Measurements from ENCODE around the gene GALNT11. TPM values are rescaled to one million over a fixed set of nuclear protein-coding genes. Genes with fewer than 3 reads are reported as not detected.
"Not testable (repeated sequence)": the region's sequence is repeated elsewhere in the genome, so short reads cannot be mapped to it uniquely, and the experiment has no call there.

GALNT11 gene
- total RNA-seq, 1 donor from 2014 or later, result 23.0 TPM

GRCh38 chr7:152016947-152017346, 8.5 kb upstream of the GALNT11 start:
- no peaks in the 10 kb centered on the region for H3K36me3 ChIP-seq (ENCODE audit: insufficient read depth, low read length)
- H3K9me3 Mint-ChIP-seq (ENCODE audit: unreplicated experiment), result peaks cover 4% of the 10 kb centered on the region
- peaks cover 6% of the 10 kb centered on the region for H3K27me3 ChIP-seq (ENCODE audit: insufficient read depth, low read length)
- H3K4me2 ChIP-seq (ENCODE audit: low read length), result no peak overlapping the region
- no peaks in the 10 kb centered on the region for H3K4me1 ChIP-seq (ENCODE audit: insufficient read depth, low read length)
- H3K36me3 Mint-ChIP-seq (ENCODE audit: low read depth, unreplicated experiment), result no peaks in the 10 kb centered on the region
- DNase-seq (ENCODE audit: low read depth) (no peak), FAIRE-seq (no peak)
- H3K4me3 ChIP-seq (ENCODE audit: insufficient read depth, low read depth, low read length), result no peak overlapping the region
- no peak overlapping the region for H2AFZ ChIP-seq (ENCODE audit: low read depth, low read length)
- H3K9me3 ChIP-seq (ENCODE audit: insufficient read depth, low read depth, low read length), result no peaks in the 10 kb centered on the region
- TF ChIP-seq EZH2 (IDR thresholded peaks at IDR 0.05; ENCODE audit: insufficient read depth, low read length), result no peak
- TF ChIP-seq, protein P1, sequence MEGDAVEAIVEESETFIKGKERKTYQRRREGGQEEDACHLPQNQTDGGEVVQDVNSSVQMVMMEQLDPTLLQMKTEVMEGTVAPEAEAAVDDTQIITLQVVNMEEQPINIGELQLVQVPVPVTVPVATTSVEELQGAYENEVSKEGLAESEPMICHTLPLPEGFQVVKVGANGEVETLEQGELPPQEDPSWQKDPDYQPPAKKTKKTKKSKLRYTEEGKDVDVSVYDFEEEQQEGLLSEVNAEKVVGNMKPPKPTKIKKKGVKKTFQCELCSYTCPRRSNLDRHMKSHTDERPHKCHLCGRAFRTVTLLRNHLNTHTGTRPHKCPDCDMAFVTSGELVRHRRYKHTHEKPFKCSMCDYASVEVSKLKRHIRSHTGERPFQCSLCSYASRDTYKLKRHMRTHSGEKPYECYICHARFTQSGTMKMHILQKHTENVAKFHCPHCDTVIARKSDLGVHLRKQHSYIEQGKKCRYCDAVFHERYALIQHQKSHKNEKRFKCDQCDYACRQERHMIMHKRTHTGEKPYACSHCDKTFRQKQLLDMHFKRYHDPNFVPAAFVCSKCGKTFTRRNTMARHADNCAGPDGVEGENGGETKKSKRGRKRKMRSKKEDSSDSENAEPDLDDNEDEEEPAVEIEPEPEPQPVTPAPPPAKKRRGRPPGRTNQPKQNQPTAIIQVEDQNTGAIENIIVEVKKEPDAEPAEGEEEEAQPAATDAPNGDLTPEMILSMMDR (IDR thresholded peaks at IDR 0.05; ENCODE audit: insufficient read depth, low read depth, low read length), result no peak
- no peaks in the 10 kb centered on the region for H3K79me2 ChIP-seq (ENCODE audit: insufficient read depth, low read length)
- H3K27me3 Mint-ChIP-seq (ENCODE audit: low read depth, unreplicated experiment), result no peaks in the 10 kb centered on the region
- H3K4me3 Mint-ChIP-seq (ENCODE audit: unreplicated experiment), result no peak overlapping the region
- no peak overlapping the region for H3K9ac ChIP-seq (ENCODE audit: low read length)
- H3K27ac ChIP-seq (ENCODE audit: low read depth, low read length), result no peak overlapping the region
- no peak overlapping the region for H3K27ac Mint-ChIP-seq (ENCODE audit: unreplicated experiment)
- H3K4me1 Mint-ChIP-seq (ENCODE audit: low read depth, unreplicated experiment), result peaks cover 7% of the 10 kb centered on the region
- no peaks in the 10 kb centered on the region for H4K20me1 ChIP-seq (ENCODE audit: insufficient read depth, low read length)

GRCh38 chr7:152017683-152018082, 7.8 kb upstream of the GALNT11 start:
- not testable (repeated sequence) for H4K20me1 ChIP-seq (ENCODE audit: insufficient read depth, low read length); H3K4me3 ChIP-seq (ENCODE audit: insufficient read depth, low read depth, low read length); H3K36me3 Mint-ChIP-seq (ENCODE audit: low read depth, unreplicated experiment); H3K9me3 ChIP-seq (ENCODE audit: insufficient read depth, low read depth, low read length); H2AFZ ChIP-seq (ENCODE audit: low read depth, low read length); H3K27ac Mint-ChIP-seq (ENCODE audit: unreplicated experiment); H3K27me3 ChIP-seq (ENCODE audit: insufficient read depth, low read length); H3K4me2 ChIP-seq (ENCODE audit: low read length); H3K4me3 Mint-ChIP-seq (ENCODE audit: unreplicated experiment); H3K27ac ChIP-seq (ENCODE audit: low read depth, low read length); H3K79me2 ChIP-seq (ENCODE audit: insufficient read depth, low read length); DNase-seq (ENCODE audit: low read depth); H3K4me1 ChIP-seq (ENCODE audit: insufficient read depth, low read length); H3K9ac ChIP-seq (ENCODE audit: low read length); H3K36me3 ChIP-seq (ENCODE audit: insufficient read depth, low read length); FAIRE-seq; H3K4me1 Mint-ChIP-seq (ENCODE audit: low read depth, unreplicated experiment); H3K9me3 Mint-ChIP-seq (ENCODE audit: unreplicated experiment); H3K27me3 Mint-ChIP-seq (ENCODE audit: low read depth, unreplicated experiment)

GRCh38 chr7:152021740-152022139, 3.7 kb upstream of the GALNT11 start:
- DNase-seq (ENCODE audit: low read depth); H3K4me3 Mint-ChIP-seq (ENCODE audit: unreplicated experiment); FAIRE-seq; H3K27me3 Mint-ChIP-seq (ENCODE audit: low read depth, unreplicated experiment); H3K9me3 Mint-ChIP-seq (ENCODE audit: unreplicated experiment); H3K4me2 ChIP-seq (ENCODE audit: low read length); H3K9ac ChIP-seq (ENCODE audit: low read length); H3K79me2 ChIP-seq (ENCODE audit: insufficient read depth, low read length); H4K20me1 ChIP-seq (ENCODE audit: insufficient read depth, low read length); H3K4me3 ChIP-seq (ENCODE audit: insufficient read depth, low read depth, low read length); H3K27ac Mint-ChIP-seq (ENCODE audit: unreplicated experiment); H2AFZ ChIP-seq (ENCODE audit: low read depth, low read length); H3K4me1 ChIP-seq (ENCODE audit: insufficient read depth, low read length); H3K36me3 Mint-ChIP-seq (ENCODE audit: low read depth, unreplicated experiment); H3K27ac ChIP-seq (ENCODE audit: low read depth, low read length); H3K4me1 Mint-ChIP-seq (ENCODE audit: low read depth, unreplicated experiment); H3K27me3 ChIP-seq (ENCODE audit: insufficient read depth, low read length); H3K9me3 ChIP-seq (ENCODE audit: insufficient read depth, low read depth, low read length); H3K36me3 ChIP-seq (ENCODE audit: insufficient read depth, low read length): not testable (repeated sequence)

All from astrocyte (in vitro differentiated cells and primary cell).